ENCODE results near the gene RFX5. TPM values are rescaled to one million over a fixed set of nuclear protein-coding genes. Genes with fewer than 3 reads are reported as not detected.
"Not testable (repeated sequence)": the region's sequence is repeated elsewhere in the genome, so short reads cannot be mapped to it uniquely, and the experiment has no call there.

RFX5 gene
- total RNA-seq = 100 to 1,000 TPM in 1 of 2 donors, 10 to 100 TPM in 1; 81.5 to 105 TPM
- total RNA-seq = 141 to 144 reads per million in 2 donors

DNA sequence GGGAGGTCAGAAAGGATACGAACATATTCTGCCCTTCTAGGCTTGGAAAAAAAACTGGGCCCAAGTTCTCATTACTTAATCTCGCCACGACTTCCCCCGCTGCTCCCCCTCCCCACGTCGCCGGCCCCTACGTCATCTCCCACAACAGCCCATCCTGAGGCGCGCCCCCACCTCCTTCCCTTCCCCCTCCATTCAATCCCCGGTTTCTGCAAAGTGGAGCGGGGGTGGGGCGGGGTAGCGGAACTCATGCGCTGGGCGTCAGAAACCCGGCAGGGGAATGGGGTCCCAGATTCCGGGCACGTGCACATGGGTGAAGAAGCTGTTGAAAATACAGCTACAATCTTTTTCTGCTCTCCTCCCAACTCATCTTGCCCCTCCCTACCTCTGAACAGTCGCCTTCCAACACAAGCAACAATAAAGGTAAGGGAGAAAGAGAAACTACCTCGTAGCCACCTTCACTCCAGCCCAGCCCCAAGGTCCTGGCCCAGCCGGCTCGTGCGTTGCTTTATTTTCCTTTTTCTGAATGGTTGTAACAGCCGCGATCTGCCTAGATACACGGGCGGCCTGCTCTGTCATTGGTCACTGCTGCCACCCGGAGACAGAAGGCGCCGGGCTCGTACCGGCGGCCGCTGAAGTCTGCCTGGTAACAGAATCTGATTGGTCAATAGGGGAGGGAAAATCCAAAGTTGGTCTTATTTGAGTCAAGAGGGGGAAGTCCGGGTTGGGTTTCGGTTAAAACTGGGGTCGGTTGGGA lies at the start of gene RFX5:
Gene RFX5, minus strand, starts transcription at position 484 of the 754 bp plus-strand sequence. CDS start 932 bp downstream, outside the sequence.
- peak within 1 kb of the TSS; percentile 99 for H3K4me3 Mint-ChIP-seq
- no peaks in the 10 kb centered on the region for H3K27me3 Mint-ChIP-seq
- H3K9me3 ChIP-seq (ENCODE audit: control insufficient read depth, low read length, poor library complexity, severe bottlenecking) = no peaks in the 10 kb centered on the region
- peak; percentile 92 for ATAC-seq
- H3K4me1 Mint-ChIP-seq = peaks cover 26% of the 10 kb centered on the region
- H3K27ac Mint-ChIP-seq = peak within 1 kb of the TSS; percentile 100
- DNase-seq = peak; percentile 83 to 92 (median 86)
- H3K36me3 Mint-ChIP-seq (ENCODE audit: low read depth) = peaks cover 13% of the 10 kb centered on the region

- H3K9me3 ChIP-seq (ENCODE audit: control insufficient read depth, low read length, poor library complexity, severe bottlenecking); H3K36me3 Mint-ChIP-seq (ENCODE audit: low read depth); ATAC-seq; DNase-seq; H3K4me3 Mint-ChIP-seq; H3K27ac Mint-ChIP-seq; H3K27me3 Mint-ChIP-seq: not testable (repeated sequence)
- H3K4me1 Mint-ChIP-seq = peaks cover 13% of the 10 kb centered on the region
These were observed 49.2 kb upstream of the RFX5 start for GRCh38 chr1:151396265-151396664.

DNA sequence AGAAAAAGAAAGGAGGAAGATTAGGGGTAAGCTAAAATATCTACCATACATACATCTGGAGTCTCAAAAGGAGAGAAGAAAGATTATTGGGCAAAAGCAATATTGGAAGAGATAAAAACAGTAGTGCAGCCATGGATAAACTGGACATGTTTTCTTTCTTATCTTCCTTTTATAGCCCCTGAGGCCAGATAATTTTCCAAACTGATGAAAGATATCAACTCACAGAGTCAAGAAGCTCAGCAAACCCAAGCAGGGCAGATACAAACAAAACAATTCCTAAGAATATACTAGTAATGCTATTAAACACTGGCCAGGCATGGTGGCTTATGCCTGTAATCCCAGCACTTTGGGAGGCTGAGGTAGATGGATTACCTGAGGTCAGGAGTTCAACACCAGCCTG lies 46.5 kb upstream of the RFX5 start:
- H3K4me1 Mint-ChIP-seq = peaks cover 3% of the 10 kb centered on the region
- no peak for ATAC-seq
- no peaks in the 10 kb centered on the region for H3K9me3 ChIP-seq (ENCODE audit: control insufficient read depth, low read length, poor library complexity, severe bottlenecking)
- no peaks in the 10 kb centered on the region for H3K36me3 Mint-ChIP-seq (ENCODE audit: low read depth)
- peak overlapping the region; percentile 21 for H3K27ac Mint-ChIP-seq
- peaks cover 8% of the 10 kb centered on the region for H3K27me3 Mint-ChIP-seq
- DNase-seq = no peak
- no peak overlapping the region for H3K4me3 Mint-ChIP-seq

DNA sequence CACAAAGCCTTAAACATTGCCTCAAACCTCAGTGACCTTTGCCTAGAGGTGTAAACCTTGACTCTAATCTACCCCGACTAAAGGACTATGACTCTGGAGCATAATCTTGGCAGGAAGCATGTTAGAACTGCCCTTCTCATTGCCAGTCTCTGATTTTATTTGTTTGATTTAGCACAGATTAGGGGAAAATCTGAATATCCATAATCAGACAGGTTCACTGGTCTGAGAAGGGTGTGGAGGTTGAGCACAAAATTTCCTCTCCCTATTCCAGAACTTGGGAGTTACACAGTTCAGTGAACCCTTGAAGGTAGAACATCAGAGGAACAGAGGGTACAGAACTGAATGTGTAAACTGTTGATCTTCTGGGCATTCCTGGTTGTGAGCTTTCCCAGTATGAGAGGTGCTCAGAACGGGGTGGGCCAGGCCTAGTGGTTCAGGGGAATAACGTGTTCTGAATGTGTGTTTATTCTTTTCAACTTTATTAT lies 44.1 kb upstream of the RFX5 start:
- Mint-ChIP-seq H3K36me3 (ENCODE audit: low read depth) (no peaks in the 10 kb centered on the region), H3K27me3 (peaks cover 8% of the 10 kb centered on the region), H3K4me3 (no peak overlapping the region), H3K27ac (no peak overlapping the region), H3K4me1 (no peaks in the 10 kb centered on the region)
- H3K9me3 ChIP-seq (ENCODE audit: control insufficient read depth, low read length, poor library complexity, severe bottlenecking) = no peaks in the 10 kb centered on the region
- no peak for DNase-seq
- ATAC-seq = no peak

DNA sequence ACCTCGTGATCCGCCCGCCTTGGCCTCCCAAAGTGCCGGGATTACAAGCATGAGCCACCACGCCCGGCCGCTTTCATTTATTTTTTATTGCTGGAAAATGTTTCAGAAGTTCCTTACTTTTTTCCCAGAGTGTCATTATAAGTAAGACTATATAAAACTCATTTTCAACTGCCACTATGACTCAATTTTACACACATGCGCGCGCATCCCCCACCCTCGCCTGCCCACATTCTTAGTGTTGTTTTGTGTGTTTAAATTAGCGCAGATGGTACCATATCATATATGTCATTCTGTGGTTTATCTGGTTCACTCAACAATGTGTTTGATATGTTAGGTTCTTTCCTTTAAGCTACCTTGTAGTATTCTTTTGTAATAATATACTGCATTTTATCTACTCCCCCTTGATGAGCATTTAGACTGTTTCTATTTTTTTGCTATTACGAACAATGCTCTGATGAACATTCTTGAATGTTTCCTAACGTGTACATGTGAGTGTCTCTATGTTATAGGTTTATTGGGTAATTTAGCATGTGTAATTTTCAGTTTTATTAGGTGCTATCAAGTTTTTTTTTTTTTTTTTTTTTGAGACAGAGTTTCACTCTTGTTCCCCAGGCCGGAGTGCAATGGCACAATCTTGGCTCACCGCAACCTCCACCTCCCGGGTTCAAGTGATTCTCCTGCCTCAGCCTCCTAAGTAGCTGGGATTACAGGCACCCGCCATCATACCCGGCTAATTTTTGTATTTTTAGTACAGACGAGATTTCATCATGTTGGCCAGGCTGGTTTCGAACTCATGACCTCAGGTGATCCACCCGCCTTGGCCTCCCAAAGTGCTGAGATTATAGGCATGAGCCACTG lies 43.4 kb upstream of the RFX5 start:
- not testable (repeated sequence) for H3K27me3 Mint-ChIP-seq; H3K4me1 Mint-ChIP-seq; H3K27ac Mint-ChIP-seq; H3K4me3 Mint-ChIP-seq; DNase-seq; H3K9me3 ChIP-seq (ENCODE audit: control insufficient read depth, low read length, poor library complexity, severe bottlenecking); ATAC-seq; H3K36me3 Mint-ChIP-seq (ENCODE audit: low read depth)

GRCh38 chr1:151386002-151386401 lies 39.0 kb upstream of the RFX5 start:
- DNase-seq = no peak
- Mint-ChIP-seq H3K36me3 (ENCODE audit: low read depth) (no peaks in the 10 kb centered on the region), H3K27me3 (peaks cover 6% of the 10 kb centered on the region), H3K27ac (no peak overlapping the region), H3K4me3 (no peak overlapping the region), H3K4me1 (no peaks in the 10 kb centered on the region)
- no peak for ATAC-seq
- H3K9me3 ChIP-seq (ENCODE audit: control insufficient read depth, low read length, poor library complexity, severe bottlenecking) = no peaks in the 10 kb centered on the region

DNA sequence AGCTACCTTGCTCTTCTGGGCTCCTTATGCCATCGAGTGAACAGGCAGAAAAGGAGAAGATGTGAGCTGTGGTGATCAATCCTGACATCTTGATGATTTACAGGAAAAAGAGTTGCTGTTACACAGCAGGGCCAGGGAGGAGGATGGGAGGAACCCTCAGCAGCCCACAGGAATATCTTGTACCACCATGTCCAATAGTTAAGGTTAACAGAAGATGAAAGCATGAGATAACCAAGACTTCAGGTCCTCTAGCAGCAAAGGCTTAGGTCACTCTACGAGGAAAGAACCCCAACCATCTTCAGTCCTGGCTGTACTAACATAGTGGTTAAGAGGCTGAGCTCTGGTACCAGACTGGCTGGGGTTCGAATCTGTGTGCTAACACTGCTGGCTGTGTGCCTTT lies 37.5 kb upstream of the RFX5 start:
- Mint-ChIP-seq H3K36me3 (ENCODE audit: low read depth) (no peaks in the 10 kb centered on the region), H3K4me1 (no peaks in the 10 kb centered on the region), H3K27me3 (no peaks in the 10 kb centered on the region), H3K4me3 (no peak overlapping the region), H3K27ac (no peak overlapping the region)
- ATAC-seq (no peak), DNase-seq (no peak)
- no peaks in the 10 kb centered on the region for H3K9me3 ChIP-seq (ENCODE audit: control insufficient read depth, low read length, poor library complexity, severe bottlenecking)

- DNase-seq (no peak), ATAC-seq (no peak)
- Mint-ChIP-seq H3K4me1 (peaks cover 5% of the 10 kb centered on the region), H3K27ac (no peak overlapping the region), H3K4me3 (no peak overlapping the region), H3K27me3 (no peaks in the 10 kb centered on the region), H3K36me3 (ENCODE audit: low read depth) (no peaks in the 10 kb centered on the region)
- H3K9me3 ChIP-seq (ENCODE audit: control insufficient read depth, low read length, poor library complexity, severe bottlenecking) = no peaks in the 10 kb centered on the region
These were observed 30.3 kb upstream of the RFX5 start for GRCh38 chr1:151377150-151377884.

DNA sequence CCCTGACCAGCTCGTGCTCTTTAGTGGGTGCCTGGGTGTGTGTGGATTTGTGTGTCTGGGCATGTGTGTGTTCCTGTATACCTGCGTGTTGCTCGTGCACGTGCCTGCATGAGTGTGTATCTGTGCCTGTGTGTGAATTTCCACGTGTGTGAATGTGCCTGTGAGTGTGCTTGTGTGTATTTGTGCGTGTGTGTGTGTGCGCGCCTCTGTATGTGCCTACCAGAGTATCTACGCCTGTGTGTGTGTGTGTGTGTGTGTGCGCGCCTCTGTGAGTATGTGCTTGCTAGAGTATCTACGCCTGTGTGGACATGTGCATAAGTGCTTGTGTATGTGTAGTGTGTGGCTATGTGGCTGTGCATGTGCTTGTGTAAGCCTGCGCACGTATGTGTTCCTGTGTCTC lies 26.1 kb upstream of the RFX5 start:
- ATAC-seq (no peak), DNase-seq (no peak)
- Mint-ChIP-seq H3K27me3 (no peaks in the 10 kb centered on the region), H3K36me3 (ENCODE audit: low read depth) (no peaks in the 10 kb centered on the region), H3K27ac (no peak overlapping the region), H3K4me1 (peaks cover 5% of the 10 kb centered on the region), H3K4me3 (no peak overlapping the region)
- H3K9me3 ChIP-seq (ENCODE audit: control insufficient read depth, low read length, poor library complexity, severe bottlenecking) = no peaks in the 10 kb centered on the region

DNA sequence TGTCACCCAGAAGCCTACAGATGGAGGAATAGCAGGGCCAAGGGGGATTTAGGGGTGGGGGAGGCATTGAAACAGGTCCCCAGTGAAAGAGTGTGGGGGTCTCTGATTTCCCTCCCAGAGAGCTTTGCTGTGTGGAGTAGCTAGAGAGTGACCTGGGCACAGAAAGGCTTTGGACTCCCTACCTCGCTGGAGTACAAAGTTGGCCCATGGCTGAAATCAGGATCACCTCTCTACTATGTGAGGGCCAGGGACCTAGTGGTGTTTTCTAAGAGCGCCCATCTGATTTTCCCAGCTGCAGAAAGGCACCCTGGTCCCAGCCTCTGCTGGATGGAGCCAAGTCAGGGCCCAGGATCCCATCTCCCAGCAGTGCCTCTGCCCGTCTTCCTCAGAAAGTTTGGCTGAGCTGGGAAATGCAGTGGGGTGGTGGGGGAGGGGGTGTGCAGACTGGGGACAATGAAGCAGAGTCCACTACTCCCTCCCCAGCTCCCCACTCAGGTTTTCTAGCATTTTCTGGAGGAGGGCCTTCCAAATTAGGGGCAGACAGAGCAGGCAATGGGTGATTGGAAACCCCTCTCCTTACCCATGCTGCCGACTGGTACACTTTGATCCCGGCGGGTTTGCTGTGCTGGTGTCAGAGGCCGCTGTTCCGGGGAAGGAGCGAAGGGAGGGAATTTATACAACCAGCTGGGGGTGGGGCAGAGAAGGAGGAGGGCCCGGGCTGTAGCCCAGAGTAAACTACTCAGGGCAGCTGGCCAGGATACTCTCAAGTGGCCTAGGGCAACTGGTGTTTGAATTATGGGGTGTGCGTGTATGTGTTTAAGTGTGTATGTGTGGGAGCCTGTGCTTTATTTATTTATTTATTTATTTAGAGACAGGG lies 25.2 kb upstream of the RFX5 start, which contains the start of gene SELENBP1:
Gene SELENBP1, minus strand, starts transcription at position 648 of the 877 bp plus-strand sequence. Its CDS starts 64 bp downstream, at position 584.
- no peak for ATAC-seq
- H3K4me3 Mint-ChIP-seq = no peak within 1 kb of the TSS
- H3K9me3 ChIP-seq (ENCODE audit: control insufficient read depth, low read length, poor library complexity, severe bottlenecking) = no peaks in the 10 kb centered on the region
- peaks cover 5% of the 10 kb centered on the region for H3K4me1 Mint-ChIP-seq
- no peaks in the 10 kb centered on the region for H3K36me3 Mint-ChIP-seq (ENCODE audit: low read depth)
- H3K27me3 Mint-ChIP-seq = no peaks in the 10 kb centered on the region
- DNase-seq = no peak
- peak within 1 kb of the TSS; percentile 86 for H3K27ac Mint-ChIP-seq

DNA sequence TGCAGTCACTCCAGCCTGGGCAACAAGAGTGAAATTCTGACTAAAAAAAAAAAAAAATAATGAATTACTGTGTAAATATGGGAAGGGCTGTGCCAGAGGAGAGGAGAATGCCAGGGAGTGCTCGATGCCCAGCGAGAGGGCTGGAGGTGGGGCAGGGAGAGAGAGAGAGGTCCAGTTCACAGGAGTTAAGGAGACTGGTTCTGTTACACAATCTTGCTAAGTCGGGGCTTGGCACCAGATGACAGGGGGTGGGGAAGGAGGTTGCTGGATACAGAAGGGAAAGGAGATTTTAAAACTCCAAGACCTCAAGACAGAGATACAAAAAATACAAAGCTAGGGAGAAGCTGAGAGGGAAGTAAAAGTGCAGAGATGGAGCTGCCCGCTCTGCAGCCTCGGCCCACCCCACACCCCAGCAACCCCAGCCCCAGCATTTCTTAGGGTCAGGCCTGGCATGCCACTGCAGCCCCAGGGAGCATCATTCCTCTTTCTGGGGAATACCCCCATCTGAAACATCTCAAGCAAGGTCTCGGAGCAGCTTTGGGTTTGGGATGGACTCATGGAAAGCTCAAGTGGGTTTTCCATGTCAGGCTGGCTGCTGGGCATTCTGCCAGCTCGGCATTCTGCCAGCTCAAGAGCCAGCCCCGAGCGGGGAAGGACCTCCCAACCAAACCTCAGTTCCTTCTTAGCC lies 24.5 kb upstream of the RFX5 start:
- no peaks in the 10 kb centered on the region for H3K27me3 Mint-ChIP-seq
- DNase-seq = no peak
- peak overlapping the region; percentile 86 for H3K27ac Mint-ChIP-seq
- H3K9me3 ChIP-seq (ENCODE audit: control insufficient read depth, low read length, poor library complexity, severe bottlenecking) = no peaks in the 10 kb centered on the region
- no peaks in the 10 kb centered on the region for H3K36me3 Mint-ChIP-seq (ENCODE audit: low read depth)
- no peak for ATAC-seq
- H3K4me1 Mint-ChIP-seq = peaks cover 5% of the 10 kb centered on the region
- H3K4me3 Mint-ChIP-seq = no peak overlapping the region

Data from T-helper 17 cell (primary cell).